HG02884 (cell line): ENCODE results near the gene FCHSD2.
"Not testable (repeated sequence)": the region's sequence is repeated elsewhere in the genome, so short reads cannot be mapped to it uniquely, and the experiment has no call there.

Experiments used
- ATAC-seq: cut with Tn5 transposase; IDR thresholded peaks from one replicate; pipeline ENCODE4 v1.9.1; 2021; ENCODE audit warnings: mild to moderate bottlenecking, moderate library complexity; ENCODE audit not compliant: unreplicated experiment

The FCHSD2 gene

GRCh38 chr11:73017024-73017751, 124.9 kb downstream of the FCHSD2 start:
- ATAC-seq: no peak

GRCh38 chr11:73013021-73013420, 129.1 kb downstream of the FCHSD2 start:
- ATAC-seq: no peak

DNA sequence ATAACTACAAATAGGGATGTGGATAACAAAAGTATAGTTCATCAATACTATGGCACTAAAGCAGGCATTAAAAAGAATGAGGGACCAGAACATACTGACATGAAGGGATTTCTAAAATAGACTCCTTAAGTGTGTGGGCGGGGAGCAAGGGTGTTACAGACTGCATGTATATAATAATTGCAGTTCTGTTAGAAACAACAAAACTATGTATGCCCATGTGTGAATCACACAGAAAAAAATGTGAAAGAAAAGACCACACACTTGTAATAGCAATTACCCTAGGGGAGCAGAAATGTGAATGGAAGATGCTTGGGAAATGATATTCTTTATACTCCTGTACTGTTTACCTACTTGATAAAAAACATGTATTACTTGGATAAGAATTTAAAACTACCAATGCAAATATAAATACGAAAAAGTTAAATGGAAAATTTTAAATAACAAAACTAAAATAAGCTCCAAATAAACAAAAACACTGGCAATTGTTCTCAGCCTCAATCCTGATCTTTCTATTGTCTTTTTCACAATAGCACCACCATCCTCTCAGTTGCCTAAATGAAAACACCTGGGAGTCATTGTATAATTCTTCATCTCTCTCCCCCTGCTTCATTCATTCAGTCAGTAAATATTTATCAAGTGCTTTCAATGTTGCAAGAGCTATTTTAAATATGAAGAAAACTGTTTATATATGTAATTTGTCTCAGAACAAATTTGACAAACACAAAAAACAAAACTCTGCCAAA, 129.8 kb downstream of the FCHSD2 start:
- no peak for ATAC-seq

GRCh38 chr11:73011126-73011817, 130.8 kb downstream of the FCHSD2 start:
- ATAC-seq: no peak

GRCh38 chr11:73009972-73010371, 132.1 kb downstream of the FCHSD2 start:
- ATAC-seq: no peak

GRCh38 chr11:73004088-73004487, 138.0 kb downstream of the FCHSD2 start:
- ATAC-seq: no peak

GRCh38 chr11:73003088-73003487, 139.0 kb downstream of the FCHSD2 start:
- ATAC-seq: no peak

DNA sequence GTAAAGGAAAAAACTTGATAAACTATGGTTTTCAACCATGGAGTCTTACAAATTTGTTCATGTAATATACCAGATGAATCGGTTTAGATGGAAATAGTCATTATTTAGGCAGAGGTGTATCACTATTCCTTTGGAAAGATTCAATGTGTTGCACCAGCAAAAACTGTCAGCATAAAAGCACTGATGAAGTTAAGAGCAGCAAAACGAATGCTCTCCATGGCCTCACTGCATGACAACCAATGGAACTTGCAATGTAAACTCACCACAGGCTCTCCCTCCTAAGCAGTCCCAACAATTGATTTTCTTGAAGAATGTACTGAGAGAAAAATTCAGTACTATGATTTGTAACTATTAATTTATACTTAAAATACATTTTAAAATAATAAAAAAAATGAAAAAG, 139.9 kb downstream of the FCHSD2 start:
- ATAC-seq: no peak

DNA sequence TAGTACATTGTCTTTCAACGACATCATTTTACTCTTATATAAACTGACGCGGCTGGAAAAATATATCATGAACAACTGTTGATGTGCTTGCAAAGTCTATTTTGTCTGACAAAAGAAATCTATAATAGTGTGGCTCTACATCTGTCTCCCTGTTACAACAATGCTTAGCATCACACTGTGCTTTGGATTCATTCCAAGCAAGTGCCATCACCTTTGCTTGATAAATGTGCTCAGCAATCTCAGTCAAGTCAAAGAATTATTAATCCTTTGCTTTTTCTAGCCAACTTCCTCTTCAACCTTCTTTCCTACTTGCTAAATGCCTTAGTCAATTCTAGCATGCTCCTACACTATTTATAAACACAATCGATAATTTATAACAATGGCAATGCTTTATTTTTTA, 140.5 kb downstream of the FCHSD2 start:
- ATAC-seq: no peak

DNA sequence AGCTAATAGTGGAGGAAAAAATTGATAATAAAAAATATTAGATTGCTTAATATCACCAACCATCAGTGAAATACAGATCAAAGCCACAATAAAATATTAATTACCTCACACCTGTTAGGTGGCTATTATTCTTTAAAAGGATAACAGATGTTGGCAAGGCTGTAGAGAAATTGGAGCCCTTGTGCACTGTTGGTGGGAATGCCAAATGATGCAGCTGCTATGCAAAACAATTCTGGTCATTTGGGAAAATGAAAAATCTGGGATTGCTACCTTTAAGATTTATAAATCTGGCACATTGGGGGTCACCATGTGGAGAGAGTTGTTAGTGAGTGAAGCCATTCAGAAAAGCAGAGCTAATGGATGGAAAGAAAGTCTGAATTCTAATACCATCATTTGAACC, 143.4 kb downstream of the FCHSD2 start:
- ATAC-seq: no peak

DNA sequence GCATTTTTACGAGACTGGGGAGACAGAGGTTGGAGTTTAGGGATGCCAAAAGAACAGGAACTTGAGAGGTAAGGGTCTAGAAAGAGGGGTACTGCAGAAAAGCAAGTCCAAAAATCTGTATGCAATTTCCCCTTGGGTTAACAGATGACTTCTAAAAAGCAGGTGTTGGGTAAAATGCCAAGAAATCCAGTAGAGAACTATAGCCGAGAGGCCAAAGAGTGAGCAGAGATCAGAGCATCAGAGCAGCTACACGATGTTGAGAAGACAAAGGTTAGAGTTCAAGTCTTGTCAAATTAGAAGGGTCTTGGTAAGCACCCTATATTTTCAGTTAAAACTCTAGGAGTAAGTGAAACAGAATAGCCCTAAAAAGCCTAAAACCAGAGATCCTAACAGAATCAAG, 145.2 kb downstream of the FCHSD2 start:
- ATAC-seq: no peak

DNA sequence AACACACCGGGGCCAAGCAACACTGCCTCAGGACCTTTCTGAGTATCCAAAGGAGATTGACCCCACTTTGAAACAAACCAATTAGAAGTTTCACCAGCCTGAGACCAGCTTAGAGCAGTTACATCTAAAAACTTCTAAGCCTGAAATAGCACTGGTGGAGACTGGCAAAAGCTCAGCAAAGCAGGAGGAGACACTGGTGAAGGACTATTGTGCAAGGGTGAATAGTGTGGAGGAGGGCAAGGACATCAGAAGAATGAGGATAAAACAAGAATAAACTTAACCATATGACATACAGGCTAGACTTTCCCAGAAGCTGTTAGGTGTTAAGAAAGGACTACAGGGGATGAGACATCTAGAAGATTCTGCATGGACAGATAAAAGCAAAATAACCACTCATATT, 152.4 kb downstream of the FCHSD2 start:
- ATAC-seq: no peak

DNA sequence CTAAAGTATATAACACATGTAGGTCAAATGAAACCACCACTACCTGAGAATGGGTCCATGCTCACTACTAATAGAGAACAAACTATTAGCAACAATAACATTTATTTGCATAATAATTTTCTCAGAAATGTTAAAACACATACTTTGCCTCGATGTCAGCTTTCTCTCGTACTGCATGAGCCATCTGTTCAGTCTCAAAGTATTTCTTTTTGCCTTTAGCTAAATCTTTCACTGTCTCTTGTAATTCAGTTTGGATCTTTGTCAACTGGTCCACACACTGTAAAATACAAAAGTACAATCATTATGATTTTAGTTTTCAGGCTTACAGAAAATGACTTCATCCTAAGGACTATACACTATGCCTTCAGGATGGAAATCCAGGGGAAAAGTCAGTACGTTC, 153.3 kb downstream of the FCHSD2 start:
- no peak for ATAC-seq

DNA sequence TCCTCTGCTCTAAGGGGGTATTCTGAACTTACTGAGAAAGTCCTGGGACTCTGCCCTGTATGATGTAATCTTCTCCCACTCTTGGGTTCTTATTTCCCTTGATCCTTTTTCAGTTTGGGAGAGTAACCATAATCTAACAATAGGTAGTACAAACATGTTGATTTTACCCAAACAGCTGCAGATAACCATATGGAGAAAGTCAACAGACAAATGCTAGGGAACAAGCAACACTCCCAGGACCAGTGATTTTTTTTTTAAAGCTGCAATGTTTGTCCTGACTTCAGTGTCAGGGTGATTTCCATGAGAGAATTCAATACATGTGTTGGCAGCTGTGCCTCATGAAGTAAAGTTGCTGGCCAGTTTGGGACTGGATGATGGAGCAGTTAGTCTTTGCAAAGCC, 156.5 kb downstream of the FCHSD2 start:
- ATAC-seq: no peak

GRCh38 chr11:72984453-72985077, 157.6 kb downstream of the FCHSD2 start:
- no peak for ATAC-seq

DNA sequence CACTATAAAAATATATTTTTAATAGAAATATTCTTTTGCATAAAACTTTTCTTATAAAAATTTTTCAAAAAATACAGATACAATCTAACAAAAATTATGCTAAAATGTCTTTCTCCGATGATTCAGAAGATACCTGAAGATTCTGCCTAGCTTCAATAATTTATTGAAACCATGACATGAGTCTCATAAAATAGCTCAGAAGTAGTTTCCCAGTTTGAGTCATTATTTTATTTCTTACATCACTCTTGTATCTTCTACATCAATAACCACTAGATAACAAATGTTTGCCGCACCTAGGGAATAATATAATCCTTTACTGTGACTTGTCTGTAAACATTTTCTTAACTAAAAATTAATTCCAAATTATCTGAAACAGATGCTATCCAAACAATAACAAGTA, 158.6 kb downstream of the FCHSD2 start:
- no peak for ATAC-seq

DNA sequence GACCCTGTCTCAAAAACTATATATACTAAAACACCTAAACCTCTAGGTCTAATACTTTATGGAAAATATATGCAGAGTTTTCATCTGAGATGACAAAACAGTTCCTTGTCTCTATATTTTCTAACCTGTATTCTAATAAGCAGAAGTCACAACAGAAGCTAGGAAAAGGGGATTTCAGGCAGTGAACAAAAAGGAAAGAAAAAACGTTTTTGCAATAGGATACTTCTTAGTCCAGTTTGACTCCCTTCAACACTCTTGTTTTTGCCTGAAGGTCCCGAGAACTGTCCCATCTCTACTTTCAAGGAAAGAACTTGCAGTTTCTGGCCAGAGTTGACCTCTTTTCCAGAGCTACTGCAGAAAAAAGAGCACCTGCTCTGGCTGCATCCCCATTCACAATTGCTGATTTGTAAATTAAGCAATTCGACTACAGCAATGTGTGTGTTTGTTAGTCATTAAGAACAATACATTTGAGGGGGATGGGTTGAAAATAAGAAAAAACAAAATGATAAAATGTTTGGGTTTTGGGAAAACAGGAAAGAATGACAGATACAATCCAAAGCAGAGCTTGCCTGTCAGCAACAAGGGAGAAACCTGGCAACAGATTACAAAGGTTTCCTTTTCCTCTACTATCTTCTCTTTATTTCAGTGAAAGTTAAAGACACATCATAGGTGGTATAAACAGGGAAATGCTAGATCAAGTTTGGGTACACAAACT, 160.0 kb downstream of the FCHSD2 start:
- ATAC-seq: no peak

DNA sequence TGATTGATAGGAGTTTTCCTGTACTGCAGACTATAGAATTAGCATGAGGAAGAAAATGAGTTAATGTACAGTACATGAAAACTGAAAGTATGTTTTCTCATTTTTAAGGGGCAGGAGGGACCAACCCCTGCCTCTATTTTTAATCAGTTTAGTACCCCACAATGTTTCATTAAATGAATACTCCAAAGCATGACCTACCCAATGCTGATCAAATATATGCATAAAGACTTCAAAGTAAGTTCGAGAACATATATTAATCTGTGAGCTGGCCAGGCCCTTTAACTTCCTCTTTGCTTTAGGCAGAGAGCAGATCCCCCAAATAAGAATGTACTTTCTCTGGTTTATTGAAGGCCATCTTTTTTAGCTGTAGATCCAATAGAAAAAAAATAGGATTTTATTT, 161.0 kb downstream of the FCHSD2 start:
- ATAC-seq: no peak

DNA sequence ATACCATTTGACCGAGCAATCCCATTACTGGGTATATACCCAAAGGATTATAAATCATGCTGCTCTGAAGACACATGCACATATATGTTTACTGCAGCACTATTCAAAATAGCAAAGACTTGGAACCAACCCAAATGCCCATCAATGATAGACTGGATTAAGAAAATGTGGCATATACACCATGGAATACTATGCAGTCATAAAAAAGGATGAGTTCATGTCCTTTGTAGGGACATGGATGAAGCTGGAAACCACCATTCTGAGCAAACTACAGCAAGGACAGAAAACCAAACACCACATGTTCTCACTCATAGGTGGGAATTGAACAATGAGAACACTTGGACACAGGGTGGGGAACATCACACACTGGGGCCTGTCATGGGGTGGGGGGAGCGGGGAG, 164.3 kb downstream of the FCHSD2 start:
- ATAC-seq: not testable (repeated sequence)

DNA sequence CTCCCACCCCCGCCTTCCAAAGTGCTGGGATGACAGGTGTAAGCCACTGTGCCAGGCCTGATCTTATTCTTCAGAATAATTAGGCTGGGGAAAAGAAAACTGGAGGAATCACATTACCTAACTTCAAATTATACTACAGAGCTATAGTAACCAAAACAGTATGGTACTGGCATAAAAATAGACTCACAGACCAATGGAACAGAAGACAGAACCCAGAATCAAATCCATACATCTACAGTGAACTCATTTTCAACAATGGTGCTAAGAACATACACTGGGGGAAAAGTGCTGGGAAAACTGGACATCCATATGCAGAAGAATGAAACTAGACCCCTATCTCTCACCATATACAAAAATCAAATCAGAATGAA, 165.6 kb downstream of the FCHSD2 start:
- not testable (repeated sequence) for ATAC-seq
